Upper lobe of left lung (tissue), 6 donors: ENCODE data around the gene STIM1. TPM values are rescaled to one million over a fixed set of nuclear protein-coding genes. Genes with fewer than 3 reads are reported as not detected.

Source experiments
- ATAC-seq, 2 donors: fragments of 200-7000 bp; cut with Tn5 transposase; one replicate each; pipeline ENCODE4 v1.9.1; 2022; ENCODE audit warnings: mild to moderate bottlenecking in 2 of 2, moderate library complexity in 2 of 2; ENCODE audit not compliant: low FRiP score in 2 of 2
- DNase-seq, 2 donors: peaks; one replicate each; pipeline ENCODE4 v3.0.0-alpha.2; 2019 to 2020
- H3K27ac ChIP-seq, 4 donors: fragments of 200-600 bp; sonication (generic); one replicate each; pipeline ENCODE4 v1.5.1; 2016 to 2019
- H3K27me3 ChIP-seq, 4 donors: fragments of 200-600 bp; sonication (generic); one replicate each; pipeline ENCODE4 v1.5.1; 2017 to 2019
- H3K36me3 ChIP-seq, 4 donors: fragments of 200-600 bp; sonication (generic); one replicate each; pipeline ENCODE4 v1.5.1; 2016 to 2019
- H3K4me1 ChIP-seq, 4 donors: fragments of 200-600 bp; sonication (generic); one replicate each; pipeline ENCODE4 v1.5.1; 2018 to 2019
- H3K4me3 ChIP-seq, 4 donors: fragments of 200-600 bp; sonication (generic); one replicate each; pipeline ENCODE4 v1.5.1; 2017 to 2019; ENCODE audit warnings: mild to moderate bottlenecking in 2 of 4, moderate library complexity in 1 of 4
- H3K9me3 ChIP-seq, 4 donors: fragments of 200-600 bp; sonication (generic); one replicate each; pipeline ENCODE4 v1.5.1; 2018 to 2019
- EP300 ChIP-seq, 4 donors: sonication (generic); formaldehyde crosslinking; IDR thresholded peaks; one replicate each; pipeline ENCODE4 v1.5.1; 2017; ENCODE audit warnings: antibody characterized with exemption in 4 of 4, control low read depth in 2 of 4
- POLR2A ChIP-seq, 4 donors: fragments of 450-650 bp; IDR thresholded peaks; one replicate each; pipeline ENCODE4 v1.5.1; 2016 to 2017; ENCODE audit warnings: antibody characterized with exemption in 4 of 4, mild to moderate bottlenecking in 2 of 4
- POLR2AphosphoS5 ChIP-seq, 2 donors: sonication (generic); formaldehyde crosslinking; IDR thresholded peaks; one replicate each; pipeline ENCODE4 v1.5.1; 2017; ENCODE audit warnings: antibody characterized with exemption in 2 of 2
- WGBS, 2 donors: methylation state at CpG; one replicate each; pipeline ENCODE4 v1.1.5; 2017 to 2018; 5-methylcytosine and 5-hydroxymethylcytosine counted together
- total RNA-seq, 6 donors: library from RNA; depleted of rRNA in 4 of 6; stranded (reverse); fragments of >200 nt in 4 of 6; gene quantifications; one replicate each; pipeline versions ENCODE4 v1.1.0 to v1.2.1, GENCODE V29; 2016 to 2021
- TF ChIP-seq, protein P1 (sequence below), 6 experiments: fragments of 450-650 bp in 4 of 6; fragments of 200-600 bp in 2 of 6; sonication (generic) in 2 of 6; IDR thresholded peaks; one replicate each; pipeline ENCODE4 v1.5.1; 2016 to 2019; ENCODE audit warnings: antibody characterized with exemption in 6 of 6
- donor health status: DM: no; HTN: no; CAD: no; lungs with moderate emphysema.
- donor health status: DM: no; HTN: yes; CAD: no; lungs with severe emphysema.

STIM1 gene
- total RNA-seq, 6 donors from 2014 or later = 39.7 to 81.8 (median 56.5) TPM

DNA sequence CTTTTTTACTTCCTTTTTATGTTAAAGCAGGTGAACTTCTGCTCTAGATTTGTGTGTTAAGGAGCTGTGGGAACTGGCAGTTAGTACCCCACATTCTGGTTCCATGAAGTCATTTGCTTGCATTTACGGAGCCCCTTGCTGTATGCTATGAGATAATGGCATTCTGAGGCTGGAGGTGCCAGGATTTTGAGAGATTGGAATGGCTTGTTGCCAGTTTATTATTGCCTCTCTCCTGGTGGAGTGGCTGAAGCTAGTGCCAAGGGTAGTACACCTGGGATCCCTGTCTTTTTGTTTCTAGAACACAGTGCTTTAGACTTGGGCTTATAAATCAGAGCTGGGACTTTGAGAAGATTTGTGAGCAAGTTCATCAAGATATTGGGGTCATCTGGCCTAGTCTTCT is 73.8 kb downstream of the STIM1 start:
- Histone ChIP-seq H3K9me3 (no peaks in the 10 kb centered on the region), H3K4me3 (no peak overlapping the region), H3K4me1 (peaks cover 9 to 15% (median 9%) of the 10 kb centered on the region in 4 donors), H3K27ac (peak overlapping the region in 1 of 4 donors; percentile 22), H3K36me3 (no peaks in the 10 kb centered on the region), H3K27me3 (no peaks in the 10 kb centered on the region)
- TF ChIP-seq POLR2AphosphoS5 (IDR thresholded peaks at IDR 0.05) (no peak), EP300 (IDR thresholded peaks at IDR 0.05) (no peak), POLR2A (IDR thresholded peaks at IDR 0.05) (no peak)
- TF ChIP-seq, protein P1, sequence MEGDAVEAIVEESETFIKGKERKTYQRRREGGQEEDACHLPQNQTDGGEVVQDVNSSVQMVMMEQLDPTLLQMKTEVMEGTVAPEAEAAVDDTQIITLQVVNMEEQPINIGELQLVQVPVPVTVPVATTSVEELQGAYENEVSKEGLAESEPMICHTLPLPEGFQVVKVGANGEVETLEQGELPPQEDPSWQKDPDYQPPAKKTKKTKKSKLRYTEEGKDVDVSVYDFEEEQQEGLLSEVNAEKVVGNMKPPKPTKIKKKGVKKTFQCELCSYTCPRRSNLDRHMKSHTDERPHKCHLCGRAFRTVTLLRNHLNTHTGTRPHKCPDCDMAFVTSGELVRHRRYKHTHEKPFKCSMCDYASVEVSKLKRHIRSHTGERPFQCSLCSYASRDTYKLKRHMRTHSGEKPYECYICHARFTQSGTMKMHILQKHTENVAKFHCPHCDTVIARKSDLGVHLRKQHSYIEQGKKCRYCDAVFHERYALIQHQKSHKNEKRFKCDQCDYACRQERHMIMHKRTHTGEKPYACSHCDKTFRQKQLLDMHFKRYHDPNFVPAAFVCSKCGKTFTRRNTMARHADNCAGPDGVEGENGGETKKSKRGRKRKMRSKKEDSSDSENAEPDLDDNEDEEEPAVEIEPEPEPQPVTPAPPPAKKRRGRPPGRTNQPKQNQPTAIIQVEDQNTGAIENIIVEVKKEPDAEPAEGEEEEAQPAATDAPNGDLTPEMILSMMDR (IDR thresholded peaks at IDR 0.05) = no peak
- no peak for DNase-seq
- 64 to 71% methylated on average over 1 of the region's 1 CpG for WGBS, 2 donors
- no peak for ATAC-seq

DNA sequence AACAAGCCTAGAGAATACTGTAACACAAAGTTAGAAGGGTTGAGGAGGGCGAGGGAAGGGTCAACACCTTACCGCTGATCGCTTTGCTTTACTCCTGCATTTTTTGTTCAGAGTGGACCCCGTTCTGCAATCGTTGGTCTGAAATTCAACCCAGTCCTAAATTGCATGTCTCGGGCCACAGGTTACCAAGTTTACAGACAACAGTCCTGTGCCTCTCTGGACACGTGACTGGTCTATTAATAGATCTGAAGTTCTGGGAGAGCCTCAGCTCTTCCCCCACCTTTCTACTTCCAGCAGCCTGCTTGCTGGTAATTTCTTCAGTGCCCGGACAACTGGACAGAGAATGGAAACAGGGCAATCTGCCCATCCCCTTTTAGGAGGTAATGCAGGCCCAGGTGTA is 74.2 kb downstream of the STIM1 start:
- DNase-seq (peak in 1 of 2 donors; percentile 31), ATAC-seq (peak in 1 of 2 donors; percentile 34)
- Histone ChIP-seq H3K27ac (peak overlapping the region in 1 of 4 donors; percentile 22), H3K4me3 (no peak overlapping the region), H3K4me1 (peaks cover 9 to 15% (median 10%) of the 10 kb centered on the region in 4 donors), H3K9me3 (no peaks in the 10 kb centered on the region), H3K36me3 (no peaks in the 10 kb centered on the region), H3K27me3 (no peaks in the 10 kb centered on the region)
- TF ChIP-seq POLR2AphosphoS5 (IDR thresholded peaks at IDR 0.05) (no peak), EP300 (IDR thresholded peaks at IDR 0.05) (no peak), POLR2A (IDR thresholded peaks at IDR 0.05) (no peak)
- TF ChIP-seq, protein P1 (IDR thresholded peaks at IDR 0.05) = no peak
- WGBS, 2 donors = 66 to 73% methylated on average over 8 of the region's 8 CpGs

DNA sequence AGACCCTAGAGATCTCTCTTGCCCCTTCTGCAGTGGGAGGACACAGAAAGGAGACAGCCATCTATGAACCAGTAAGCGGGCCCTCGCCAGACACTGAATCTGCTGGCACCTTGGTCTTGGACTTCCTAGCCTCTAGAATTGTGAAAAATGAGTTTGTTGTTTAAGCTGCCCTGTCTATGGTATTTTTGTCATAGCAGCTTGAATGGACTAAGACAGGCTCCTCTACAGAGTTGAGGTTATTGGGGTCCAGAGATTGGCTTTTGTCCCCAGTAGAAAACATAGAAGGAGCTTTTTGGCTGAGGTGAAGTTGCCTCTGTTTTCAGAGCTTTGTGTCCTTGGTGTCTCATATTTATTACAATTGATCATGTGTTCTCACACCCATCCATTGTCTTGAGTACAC is 77.2 kb downstream of the STIM1 start:
- TF ChIP-seq, protein P1 (IDR thresholded peaks at IDR 0.05) = no peak
- TF ChIP-seq POLR2A (IDR thresholded peaks at IDR 0.05) (no peak), EP300 (IDR thresholded peaks at IDR 0.05) (no peak), POLR2AphosphoS5 (IDR thresholded peaks at IDR 0.05) (no peak)
- Histone ChIP-seq H3K36me3 (no peaks in the 10 kb centered on the region), H3K4me1 (peaks cover 9 to 15% (median 12%) of the 10 kb centered on the region in 4 donors), H3K9me3 (no peaks in the 10 kb centered on the region), H3K27ac (no peak overlapping the region), H3K4me3 (no peak overlapping the region), H3K27me3 (no peaks in the 10 kb centered on the region)
- ATAC-seq = no peak
- no peak for DNase-seq
- WGBS, 2 donors = 88 to 92% methylated on average over 2 of the region's 2 CpGs

DNA sequence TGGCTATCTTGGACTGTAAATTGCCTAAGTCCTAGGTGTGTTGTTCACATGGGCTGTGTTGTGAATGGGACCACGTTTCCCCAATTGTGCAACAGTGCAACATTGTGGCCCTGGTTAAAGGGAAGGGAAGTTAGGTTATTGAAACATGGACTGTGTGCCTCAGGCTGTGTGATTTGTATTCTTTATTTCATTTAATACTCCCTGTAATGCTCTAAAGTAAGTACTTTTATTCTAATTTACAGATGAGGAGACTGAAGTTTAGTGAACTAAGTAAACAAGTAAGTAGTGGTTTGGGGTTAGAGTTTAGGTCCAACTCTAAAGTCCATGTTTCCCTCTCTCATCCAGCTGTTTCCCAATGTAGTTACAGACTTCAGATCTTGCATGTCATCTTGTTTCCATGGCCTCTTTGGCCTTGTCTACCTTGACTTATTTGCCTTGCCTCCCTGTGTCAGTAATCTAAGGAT is 77.7 kb downstream of the STIM1 start:
- TF ChIP-seq, protein P1 (IDR thresholded peaks at IDR 0.05) = no peak
- TF ChIP-seq POLR2A (IDR thresholded peaks at IDR 0.05) (no peak), EP300 (IDR thresholded peaks at IDR 0.05) (no peak), POLR2AphosphoS5 (IDR thresholded peaks at IDR 0.05) (no peak)
- Histone ChIP-seq H3K4me3 (no peak overlapping the region), H3K27me3 (no peaks in the 10 kb centered on the region), H3K9me3 (no peaks in the 10 kb centered on the region), H3K4me1 (peaks cover 9 to 15% (median 12%) of the 10 kb centered on the region in 4 donors), H3K36me3 (no peaks in the 10 kb centered on the region), H3K27ac (no peak overlapping the region)
- no peak for ATAC-seq
- peak in 1 of 2 donors; percentile 42 for DNase-seq
- 57 to 79% methylated on average over 1 of the region's 1 CpG for WGBS, 2 donors

DNA sequence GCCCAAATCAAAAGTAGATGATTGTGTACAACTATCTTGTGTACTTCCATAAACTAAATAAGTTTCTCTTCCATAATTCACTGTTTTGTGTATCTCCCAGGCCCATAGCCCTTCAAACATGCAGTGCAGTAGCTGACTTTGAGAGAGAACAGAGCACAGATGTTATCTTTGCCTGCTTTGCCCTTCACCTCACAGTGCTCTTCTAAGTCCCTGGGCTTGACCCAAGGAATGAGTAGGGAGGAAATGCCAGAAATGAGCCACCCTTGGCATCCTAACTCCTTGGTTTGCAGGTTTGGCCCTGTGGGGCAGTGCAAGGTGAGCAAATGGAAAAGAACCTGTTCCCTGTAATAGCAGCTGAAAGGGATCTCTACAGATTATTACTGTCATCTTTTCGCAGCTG is 79.2 kb downstream of the STIM1 start:
- Histone ChIP-seq H3K4me1 (peaks cover 9 to 11% (median 10%) of the 10 kb centered on the region in 4 donors), H3K36me3 (no peaks in the 10 kb centered on the region), H3K27ac (no peak overlapping the region), H3K4me3 (no peak overlapping the region), H3K9me3 (no peaks in the 10 kb centered on the region), H3K27me3 (no peaks in the 10 kb centered on the region)
- TF ChIP-seq, protein P1 (IDR thresholded peaks at IDR 0.05) = no peak
- TF ChIP-seq POLR2A (IDR thresholded peaks at IDR 0.05) (no peak), EP300 (IDR thresholded peaks at IDR 0.05) (no peak), POLR2AphosphoS5 (IDR thresholded peaks at IDR 0.05) (no peak)
- ATAC-seq (no peak), DNase-seq (no peak)
- WGBS, 2 donors = 80 to 87% methylated on average over 1 of the region's 1 CpG
